Renal pelvis (tissue), 12 donors: Measurements from ENCODE around the gene SLC16A4. TPM values are rescaled to one million over a fixed set of nuclear protein-coding genes. Genes with fewer than 3 reads are reported as not detected.
"Not testable (repeated sequence)": the region's sequence is repeated elsewhere in the genome, so short reads cannot be mapped to it uniquely, and the experiment has no call there.

Experiments used
- DNase-seq: peaks from one replicate; pipeline ENCODE4 v3.0.0-alpha.2; 2013
- long read RNA-seq, 16 experiments: transcript quantifications; one replicate each; lab custom pipeline, GENCODE V29; 2026
- polyA plus RNA-seq, 3 donors: library from polyadenylated mRNA; unstranded; fragments of 120-200 nt; gene quantifications; one replicate each; pipeline ENCODE4 v1.2.1, GENCODE V29; 2013; ENCODE audit not compliant: insufficient read length in 3 of 3

SLC16A4 gene
- 100 to 1,000 TPM in 1 of 3 donors, 10 to 100 TPM in 2; 66.3 to 117 (median 96.8) TPM for polyA plus RNA-seq
- long read RNA-seq, donor 1, transcript SLC16A4-201 (9 exons, 2,632 nt), result major isoform, 9 of 25 reads
- long read RNA-seq, donor 1, partial matches to known transcripts, result 15 of 25 reads
- long read RNA-seq, donor 1, other reads (novel, unspliced or antisense), result 0 of 25 reads
- long read RNA-seq, donor 2, transcript SLC16A4-201 (9 exons, 2,632 nt), result major isoform, 10 of 23 reads
- long read RNA-seq, donor 2, partial matches to known transcripts, result 10 of 23 reads
- long read RNA-seq, donor 2, other reads (novel, unspliced or antisense), result 0 of 23 reads
- long read RNA-seq, donor 3, partial matches to known transcripts, result 0 of 4 reads
- long read RNA-seq, donor 3, other reads (novel, unspliced or antisense), result 0 of 4 reads
- long read RNA-seq, donor 4, partial matches to known transcripts, result 6 of 11 reads
- long read RNA-seq, donor 4, other reads (novel, unspliced or antisense), result 0 of 11 reads
- long read RNA-seq, donor 5, partial matches to known transcripts, result 0 of 5 reads
- long read RNA-seq, donor 5, other reads (novel, unspliced or antisense), result 0 of 5 reads
- long read RNA-seq, donor 6, transcript SLC16A4-201 (9 exons, 2,632 nt), result major isoform, 10 of 21 reads
- long read RNA-seq, donor 6, partial matches to known transcripts, result 10 of 21 reads
- long read RNA-seq, donor 6, other reads (novel, unspliced or antisense), result 0 of 21 reads
- long read RNA-seq, donor 7, transcript SLC16A4-201 (9 exons, 2,632 nt), result major isoform, 10 of 29 reads
- long read RNA-seq, donor 7, partial matches to known transcripts, result 16 of 29 reads
- long read RNA-seq, donor 7, other reads (novel, unspliced or antisense), result 0 of 29 reads
- long read RNA-seq, donor 8, result 0 reads
- long read RNA-seq, donor 9, transcript SLC16A4-201 (9 exons, 2,632 nt), result major isoform, 14 of 53 reads
- long read RNA-seq, donor 9, partial matches to known transcripts, result 35 of 53 reads
- long read RNA-seq, donor 9, other reads (novel, unspliced or antisense), result 0 of 53 reads
- long read RNA-seq, donor 10, transcript SLC16A4-201 (9 exons, 2,632 nt), result major isoform, 6 of 20 reads
- long read RNA-seq, donor 10, partial matches to known transcripts, result 11 of 20 reads
- long read RNA-seq, donor 10, other reads (novel, unspliced or antisense), result 0 of 20 reads
- long read RNA-seq, donor 11, transcript SLC16A4-201 (9 exons, 2,632 nt), result major isoform, 10 of 24 reads
- long read RNA-seq, donor 11, partial matches to known transcripts, result 10 of 24 reads
- long read RNA-seq, donor 11, other reads (novel, unspliced or antisense), result 0 of 24 reads
- long read RNA-seq, donor 12, transcript SLC16A4-201 (9 exons, 2,632 nt), result major isoform, 8 of 39 reads
- long read RNA-seq, donor 12, partial matches to known transcripts, result 27 of 39 reads
- long read RNA-seq, donor 12, other reads (novel, unspliced or antisense), result 0 of 39 reads
- long read RNA-seq, donor 13, partial matches to known transcripts, result 0 of 4 reads
- long read RNA-seq, donor 13, other reads (novel, unspliced or antisense), result 0 of 4 reads
- long read RNA-seq, donor 14, result 0 reads
- long read RNA-seq, donor 15, partial matches to known transcripts, result 0 of 2 reads
- long read RNA-seq, donor 15, other reads (novel, unspliced or antisense), result 0 of 2 reads
- long read RNA-seq, donor 16, partial matches to known transcripts, result 20 of 25 reads
- long read RNA-seq, donor 16, other reads (novel, unspliced or antisense), result 0 of 25 reads

GRCh38 chr1:110390692-110391245 is at the start of gene SLC16A4:
Gene SLC16A4, minus strand, starts transcription at chr1:110391026. Its CDS starts 1,703 bp downstream, at chr1:110389323.
- DNase-seq, result no peak

GRCh38 chr1:110439873-110440272 is 49.0 kb upstream of the SLC16A4 start:
- DNase-seq, result not testable (repeated sequence)

- no peak for DNase-seq
Observed at GRCh38 chr1:110438893-110439292, 48.1 kb upstream of the SLC16A4 start.

- not testable (repeated sequence) for DNase-seq
Observed at GRCh38 chr1:110437645-110438299, 46.9 kb upstream of the SLC16A4 start.

- DNase-seq, result peak; percentile 68
Observed at GRCh38 chr1:110436635-110437034, 45.8 kb upstream of the SLC16A4 start.

- DNase-seq, result no peak
Observed at GRCh38 chr1:110434946-110435345, 44.1 kb upstream of the SLC16A4 start.

GRCh38 chr1:110433803-110434202 is 43.0 kb upstream of the SLC16A4 start:
- DNase-seq, result no peak

- no peak for DNase-seq
Observed at GRCh38 chr1:110433213-110433612, 42.4 kb upstream of the SLC16A4 start.

GRCh38 chr1:110430901-110431300 is 40.1 kb upstream of the SLC16A4 start:
- no peak for DNase-seq

- DNase-seq, result no peak
Observed at GRCh38 chr1:110430366-110430765, 39.5 kb upstream of the SLC16A4 start.

GRCh38 chr1:110428946-110429345 is 38.1 kb upstream of the SLC16A4 start:
- DNase-seq, result no peak

- no peak for DNase-seq
Observed at GRCh38 chr1:110426854-110427253, 36.0 kb upstream of the SLC16A4 start.

GRCh38 chr1:110425612-110426152 is 34.9 kb upstream of the SLC16A4 start:
- DNase-seq, result no peak

- DNase-seq, result no peak
Observed at GRCh38 chr1:110424699-110425611, 34.1 kb upstream of the SLC16A4 start.

- no peak for DNase-seq
Observed at GRCh38 chr1:110420874-110421793, 30.3 kb upstream of the SLC16A4 start.

- DNase-seq, result no peak
Observed at GRCh38 chr1:110420023-110420662, 29.3 kb upstream of the SLC16A4 start.

- DNase-seq, result no peak
Observed at GRCh38 chr1:110418729-110419128, 27.9 kb upstream of the SLC16A4 start.
